Neural progenitor cell (in vitro differentiated cells): ENCODE data around the gene LGALS7B. TPM values are rescaled to one million over a fixed set of nuclear protein-coding genes. Genes with fewer than 3 reads are reported as not detected.

Experiments
- DNase-seq: peaks from one replicate; pipeline ENCODE4 v3.0.0-alpha.2; 2016; ENCODE audit warnings: low spot score
- H2AFZ ChIP-seq: fragments of 200-600 bp; sonication (generic); replicated peaks from 2 replicates; pipeline ENCODE4 v1.6.1; 2016; ENCODE audit warnings: antibody characterized with exemption
- H3F3A ChIP-seq: fragments of 200-600 bp; sonication (generic); 2 replicates; pipeline ENCODE4 v1.6.1; 2016; ENCODE audit warnings: antibody characterized with exemption, low read depth
- H3K27ac ChIP-seq: fragments of 200-600 bp; sonication (generic); 2 replicates; pipeline ENCODE4 v1.5.1; 2016; ENCODE audit warnings: mild to moderate bottlenecking
- H3K27me3 ChIP-seq: fragments of 200-600 bp; sonication (generic); 2 replicates; pipeline ENCODE4 v1.6.1; 2016; ENCODE audit warnings: mild to moderate bottlenecking, moderate library complexity
- H3K36me3 ChIP-seq: fragments of 200-600 bp; sonication (generic); 2 replicates; pipeline ENCODE4 v1.5.1; 2016
- H3K4me1 ChIP-seq: fragments of 200-600 bp; sonication (generic); 2 replicates; pipeline ENCODE4 v1.6.1; 2016; ENCODE audit warnings: mixed run types
- H3K4me2 ChIP-seq: fragments of 200-600 bp; sonication (generic); 2 replicates; pipeline ENCODE4 v1.6.1; 2016
- H3K4me3 ChIP-seq: fragments of 200-600 bp; sonication (generic); 2 replicates; pipeline ENCODE4 v1.5.1; 2016
- H3K79me2 ChIP-seq: fragments of 200-600 bp; sonication (generic); 2 replicates; pipeline ENCODE4 v1.6.1; 2016; ENCODE audit warnings: low read depth
- H3K9ac ChIP-seq: fragments of 200-600 bp; sonication (generic); 2 replicates; pipeline ENCODE4 v1.6.1; 2016
- H3K9me3 ChIP-seq: fragments of 200-600 bp; sonication (generic); 2 replicates; pipeline ENCODE4 v1.5.1; 2016; ENCODE audit warnings: low read depth
- H4K20me1 ChIP-seq: fragments of 200-600 bp; sonication (generic); 2 replicates; pipeline ENCODE4 v1.6.1; 2016; ENCODE audit warnings: low read depth
- H3K27ac Mint-ChIP-seq: 3 replicates; pipeline ENCODE4 v1.8.0; 2021; ENCODE audit warnings: mixed read lengths
- H3K27me3 Mint-ChIP-seq: 2 replicates; pipeline ENCODE4 v1.8.0; 2022; ENCODE audit warnings: low read depth, mild to moderate bottlenecking, inconsistent platforms, moderate library complexity, mixed read lengths; ENCODE audit not compliant: insufficient read depth
- H3K36me3 Mint-ChIP-seq: 3 replicates; pipeline ENCODE4 v1.8.0; 2021; ENCODE audit warnings: mixed read lengths
- H3K4me1 Mint-ChIP-seq: 3 replicates; pipeline ENCODE4 v1.8.0; 2021; ENCODE audit warnings: mixed read lengths
- H3K4me3 Mint-ChIP-seq: 3 replicates; pipeline ENCODE4 v1.8.0; 2021; ENCODE audit warnings: mild to moderate bottlenecking, moderate library complexity, mixed read lengths
- H3K9me3 Mint-ChIP-seq: 3 replicates; pipeline ENCODE4 v1.8.0; 2020; ENCODE audit warnings: mixed read lengths
- EZH2 ChIP-seq: fragments of 200-600 bp; sonication (generic); IDR thresholded peaks from 2 replicates; pipeline ENCODE4 v1.6.1; 2017; ENCODE audit warnings: antibody characterized with exemption, mild to moderate bottlenecking, moderate library complexity
- EZH2phosphoT487 ChIP-seq: fragments of 200-600 bp; sonication (generic); IDR thresholded peaks from 2 replicates; pipeline ENCODE4 v1.6.1; 2017; ENCODE audit warnings: antibody characterized with exemption
- total RNA-seq: library from RNA; depleted of rRNA; stranded (reverse); fragments of >200 nt; gene quantifications from 2 replicates; pipeline ENCODE4 v1.2.3, GENCODE V29; 2015; ENCODE audit warnings: low replicate concordance
- TF ChIP-seq, protein P1 (sequence below): fragments of 200-600 bp; sonication (generic); IDR thresholded peaks from 2 replicates; pipeline ENCODE4 v1.5.1; 2017; ENCODE audit warnings: antibody characterized with exemption, mild to moderate bottlenecking

LGALS7B gene
- total RNA-seq, 1 donor from 2014 or later, result not detected

DNA sequence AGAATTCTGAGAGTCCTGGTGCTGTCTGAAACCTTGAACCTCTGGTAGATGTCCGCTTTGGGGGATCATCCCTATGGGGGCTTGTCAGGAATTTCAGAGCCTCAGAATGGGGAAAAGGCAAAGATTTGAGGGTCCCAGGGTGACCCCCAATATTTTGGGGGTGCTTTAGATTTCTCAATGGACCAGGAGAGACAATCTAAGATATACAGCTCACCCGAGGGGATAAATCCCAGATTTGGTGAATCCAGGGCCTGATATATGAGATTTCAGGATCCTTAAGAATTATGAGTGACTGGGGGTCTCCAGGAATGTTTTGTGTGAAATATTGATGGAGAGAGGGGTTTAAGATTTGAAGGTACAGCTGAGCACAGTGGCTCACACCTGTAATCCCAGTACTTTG lies 48.1 kb upstream of the LGALS7B start:
- no peak for DNase-seq
- no peak overlapping the region for H3K4me3 Mint-ChIP-seq
- Histone ChIP-seq H3K9ac (no peak overlapping the region), H3K27me3 (peaks cover 22% of the 10 kb centered on the region), H3K9me3 (no peaks in the 10 kb centered on the region), H3K4me2 (no peak overlapping the region), H3K79me2 (no peaks in the 10 kb centered on the region), H3K4me1 (peaks cover 4% of the 10 kb centered on the region), H3K27ac (no peak overlapping the region), H3F3A (no peaks in the 10 kb centered on the region), H3K4me3 (no peak overlapping the region), H2AFZ (no peak overlapping the region), H4K20me1 (no peaks in the 10 kb centered on the region), H3K36me3 (no peaks in the 10 kb centered on the region)
- TF ChIP-seq, protein P1, sequence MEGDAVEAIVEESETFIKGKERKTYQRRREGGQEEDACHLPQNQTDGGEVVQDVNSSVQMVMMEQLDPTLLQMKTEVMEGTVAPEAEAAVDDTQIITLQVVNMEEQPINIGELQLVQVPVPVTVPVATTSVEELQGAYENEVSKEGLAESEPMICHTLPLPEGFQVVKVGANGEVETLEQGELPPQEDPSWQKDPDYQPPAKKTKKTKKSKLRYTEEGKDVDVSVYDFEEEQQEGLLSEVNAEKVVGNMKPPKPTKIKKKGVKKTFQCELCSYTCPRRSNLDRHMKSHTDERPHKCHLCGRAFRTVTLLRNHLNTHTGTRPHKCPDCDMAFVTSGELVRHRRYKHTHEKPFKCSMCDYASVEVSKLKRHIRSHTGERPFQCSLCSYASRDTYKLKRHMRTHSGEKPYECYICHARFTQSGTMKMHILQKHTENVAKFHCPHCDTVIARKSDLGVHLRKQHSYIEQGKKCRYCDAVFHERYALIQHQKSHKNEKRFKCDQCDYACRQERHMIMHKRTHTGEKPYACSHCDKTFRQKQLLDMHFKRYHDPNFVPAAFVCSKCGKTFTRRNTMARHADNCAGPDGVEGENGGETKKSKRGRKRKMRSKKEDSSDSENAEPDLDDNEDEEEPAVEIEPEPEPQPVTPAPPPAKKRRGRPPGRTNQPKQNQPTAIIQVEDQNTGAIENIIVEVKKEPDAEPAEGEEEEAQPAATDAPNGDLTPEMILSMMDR, result no peak
- no peak for TF ChIP-seq EZH2
- TF ChIP-seq EZH2phosphoT487, result no peak
- H3K27me3 Mint-ChIP-seq, result peaks cover 15% of the 10 kb centered on the region
- H3K27ac Mint-ChIP-seq, result no peak overlapping the region
- peaks cover 6% of the 10 kb centered on the region for H3K4me1 Mint-ChIP-seq
- peaks cover 2% of the 10 kb centered on the region for H3K36me3 Mint-ChIP-seq
- H3K9me3 Mint-ChIP-seq, result no peaks in the 10 kb centered on the region

DNA sequence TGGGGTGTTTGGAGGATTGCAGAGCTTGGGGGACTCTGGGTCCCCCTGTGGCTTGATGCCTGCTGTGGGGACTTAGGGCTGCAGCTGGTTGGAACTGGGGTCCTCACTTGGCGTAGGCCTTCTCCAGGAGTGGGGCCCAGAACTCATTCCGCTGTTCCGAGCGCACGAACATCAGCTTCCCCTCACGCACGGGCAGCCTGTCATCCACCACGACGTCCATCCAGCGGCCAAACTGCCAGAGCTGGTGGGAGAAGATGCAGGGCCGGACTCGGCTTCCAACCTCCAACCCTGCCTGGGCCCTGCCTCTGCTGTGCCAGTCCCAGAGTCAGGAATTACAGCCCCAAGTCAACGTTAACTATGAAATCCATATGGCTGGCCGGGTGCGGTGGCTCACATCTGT lies 47.3 kb upstream of the LGALS7B start:
- Histone ChIP-seq H3K9me3 (no peaks in the 10 kb centered on the region), H3K36me3 (no peaks in the 10 kb centered on the region), H2AFZ (no peak overlapping the region), H3K4me1 (peaks cover 4% of the 10 kb centered on the region), H3K9ac (no peak overlapping the region), H3K79me2 (no peaks in the 10 kb centered on the region), H3K27me3 (peaks cover 14% of the 10 kb centered on the region), H3K4me3 (no peak overlapping the region), H3K4me2 (no peak overlapping the region), H4K20me1 (no peaks in the 10 kb centered on the region), H3K27ac (no peak overlapping the region), H3F3A (no peaks in the 10 kb centered on the region)
- Mint-ChIP-seq H3K9me3 (no peaks in the 10 kb centered on the region), H3K36me3 (peaks cover 2% of the 10 kb centered on the region), H3K27me3 (peaks cover 15% of the 10 kb centered on the region), H3K27ac (no peak overlapping the region), H3K4me3 (no peak overlapping the region), H3K4me1 (peaks cover 6% of the 10 kb centered on the region)
- no peak for TF ChIP-seq EZH2
- TF ChIP-seq, protein P1, result no peak
- TF ChIP-seq EZH2phosphoT487, result no peak
- no peak for DNase-seq

DNA sequence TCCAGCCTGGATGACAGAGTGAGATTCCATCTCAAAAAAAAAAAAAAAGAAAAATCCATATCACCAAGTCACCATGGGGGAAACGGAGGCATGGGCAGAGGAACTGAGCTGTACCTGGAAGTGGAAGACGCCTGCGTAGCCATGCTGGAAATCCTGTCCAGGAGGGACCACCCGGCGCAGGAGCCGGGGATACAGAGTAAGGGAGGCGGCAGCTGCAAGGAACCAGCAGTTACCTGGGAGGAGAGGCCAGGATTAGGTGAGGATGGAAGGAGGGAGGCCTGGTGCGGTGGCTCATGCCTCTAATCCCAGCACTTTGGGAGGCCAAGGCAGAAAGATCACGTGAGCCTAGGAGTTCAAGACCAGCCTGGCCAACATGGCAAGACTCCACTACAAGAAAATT lies 46.7 kb upstream of the LGALS7B start:
- no peak for DNase-seq
- H3K27ac Mint-ChIP-seq, result no peak overlapping the region
- H3F3A ChIP-seq, result no peaks in the 10 kb centered on the region
- H3K27ac ChIP-seq, result no peak overlapping the region
- H3K9me3 Mint-ChIP-seq, result no peaks in the 10 kb centered on the region
- peaks cover 2% of the 10 kb centered on the region for H3K36me3 Mint-ChIP-seq
- H3K27me3 Mint-ChIP-seq, result peaks cover 15% of the 10 kb centered on the region
- H3K4me2 ChIP-seq, result no peak overlapping the region
- TF ChIP-seq, protein P1, result no peak
- no peak for TF ChIP-seq EZH2phosphoT487
- peaks cover 8% of the 10 kb centered on the region for H3K27me3 ChIP-seq
- H2AFZ ChIP-seq, result no peak overlapping the region
- H3K4me3 ChIP-seq, result no peak overlapping the region
- no peak overlapping the region for H3K4me3 Mint-ChIP-seq
- H3K4me1 ChIP-seq, result peaks cover under 1% of the 10 kb centered on the region
- no peaks in the 10 kb centered on the region for H3K79me2 ChIP-seq
- no peaks in the 10 kb centered on the region for H4K20me1 ChIP-seq
- peaks cover 6% of the 10 kb centered on the region for H3K4me1 Mint-ChIP-seq
- no peak overlapping the region for H3K9ac ChIP-seq
- no peaks in the 10 kb centered on the region for H3K36me3 ChIP-seq
- H3K9me3 ChIP-seq, result no peaks in the 10 kb centered on the region
